KMS-11 (cell line): Measurements from ENCODE around the gene JAKMIP2.

Source experiments
- H2AFZ ChIP-seq: fragments of 200-600 bp; sonication (generic); 2 replicates; pipeline ENCODE4 v1.6.1; 2016; ENCODE audit warnings: antibody characterized with exemption, mixed run types, low read depth
- H3K27ac ChIP-seq: fragments of 200-600 bp; sonication (generic); 2 replicates; pipeline ENCODE4 v1.6.1; 2016; ENCODE audit warnings: mild to moderate bottlenecking, mixed run types
- H3K27me3 ChIP-seq: fragments of 200-600 bp; sonication (generic); 2 replicates; pipeline ENCODE4 v1.6.1; 2017; ENCODE audit warnings: mild to moderate bottlenecking, low read depth, mixed run types, moderate library complexity; ENCODE audit not compliant: insufficient read depth
- H3K36me3 ChIP-seq: fragments of 200-600 bp; sonication (generic); 2 replicates; pipeline ENCODE4 v1.6.1; 2017; ENCODE audit warnings: mild to moderate bottlenecking, mixed run types; ENCODE audit not compliant: insufficient read depth
- H3K4me1 ChIP-seq: fragments of 200-600 bp; sonication (generic); 2 replicates; pipeline ENCODE4 v1.6.1; 2016; ENCODE audit warnings: mild to moderate bottlenecking, low read depth, mixed run types; ENCODE audit not compliant: poor library complexity, severe bottlenecking
- H3K4me2 ChIP-seq: fragments of 200-600 bp; sonication (generic); 2 replicates; pipeline ENCODE4 v1.7.0; 2016; ENCODE audit warnings: mild to moderate bottlenecking, mixed run types
- H3K4me3 ChIP-seq: fragments of 200-600 bp; sonication (generic); IDR thresholded peaks from 2 replicates; pipeline ENCODE4 v1.6.1; 2017; ENCODE audit warnings: low read depth, low read length, mixed read lengths; ENCODE audit not compliant: insufficient read depth
- H3K79me2 ChIP-seq: fragments of 200-600 bp; sonication (generic); 2 replicates; pipeline ENCODE4 v1.6.1; 2016; ENCODE audit warnings: low read depth, mixed run types; ENCODE audit not compliant: insufficient read depth
- H3K9ac ChIP-seq: fragments of 200-600 bp; sonication (generic); 2 replicates; pipeline ENCODE4 v1.6.1; 2016; ENCODE audit warnings: mild to moderate bottlenecking, mixed run types
- H4K20me1 ChIP-seq: fragments of 200-600 bp; sonication (generic); 2 replicates; pipeline ENCODE4 v1.6.1; 2016; ENCODE audit warnings: mild to moderate bottlenecking, mixed run types; ENCODE audit not compliant: insufficient read depth
- TF ChIP-seq, protein P1 (sequence below): fragments of 200-600 bp; sonication (generic); conservative IDR thresholded peaks from 2 replicates; pipeline ENCODE4 v1.6.1; 2017; ENCODE audit warnings: low read depth, mild to moderate bottlenecking, antibody characterized with exemption, low read length, moderate library complexity, mixed read lengths

The JAKMIP2 gene

DNA sequence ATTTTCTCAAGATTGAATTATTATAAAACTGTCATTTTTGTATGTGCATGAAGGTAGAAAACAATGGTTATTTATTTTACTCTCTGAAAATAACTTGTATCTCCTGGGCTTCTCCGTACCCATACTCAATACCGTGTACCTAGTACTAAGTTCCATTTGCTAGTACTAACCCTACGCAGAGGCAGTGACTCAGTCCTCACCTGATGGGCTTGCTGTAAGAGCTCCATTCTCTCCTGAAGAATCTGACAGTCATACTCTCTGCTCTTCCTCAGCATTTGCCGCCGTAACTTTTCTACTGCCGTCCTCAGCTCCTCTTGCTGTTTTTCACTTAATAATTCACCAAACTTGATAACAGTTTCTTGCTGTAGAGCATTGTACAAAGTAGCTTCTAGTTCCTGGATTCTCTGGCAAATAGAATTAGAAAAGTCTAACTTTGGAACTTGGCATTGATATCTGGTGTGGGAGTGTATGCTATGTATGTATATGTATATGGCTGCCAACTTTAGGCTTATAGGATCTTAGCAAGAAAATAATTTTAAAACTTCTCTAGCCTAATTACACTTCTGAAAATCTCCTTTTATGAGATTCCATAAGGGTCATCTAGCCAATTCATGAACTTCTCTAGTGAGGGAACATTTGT, 164.7 kb downstream of the JAKMIP2 start:
- Histone ChIP-seq H2AFZ (no peak overlapping the region), H3K4me3 (no peak overlapping the region), H3K4me2 (no peak overlapping the region), H3K79me2 (no peaks in the 10 kb centered on the region), H3K36me3 (no peaks in the 10 kb centered on the region), H3K27ac (no peak overlapping the region), H3K9ac (no peak overlapping the region), H3K27me3 (no peaks in the 10 kb centered on the region), H4K20me1 (no peaks in the 10 kb centered on the region), H3K4me1 (no peaks in the 10 kb centered on the region)
- TF ChIP-seq, protein P1, sequence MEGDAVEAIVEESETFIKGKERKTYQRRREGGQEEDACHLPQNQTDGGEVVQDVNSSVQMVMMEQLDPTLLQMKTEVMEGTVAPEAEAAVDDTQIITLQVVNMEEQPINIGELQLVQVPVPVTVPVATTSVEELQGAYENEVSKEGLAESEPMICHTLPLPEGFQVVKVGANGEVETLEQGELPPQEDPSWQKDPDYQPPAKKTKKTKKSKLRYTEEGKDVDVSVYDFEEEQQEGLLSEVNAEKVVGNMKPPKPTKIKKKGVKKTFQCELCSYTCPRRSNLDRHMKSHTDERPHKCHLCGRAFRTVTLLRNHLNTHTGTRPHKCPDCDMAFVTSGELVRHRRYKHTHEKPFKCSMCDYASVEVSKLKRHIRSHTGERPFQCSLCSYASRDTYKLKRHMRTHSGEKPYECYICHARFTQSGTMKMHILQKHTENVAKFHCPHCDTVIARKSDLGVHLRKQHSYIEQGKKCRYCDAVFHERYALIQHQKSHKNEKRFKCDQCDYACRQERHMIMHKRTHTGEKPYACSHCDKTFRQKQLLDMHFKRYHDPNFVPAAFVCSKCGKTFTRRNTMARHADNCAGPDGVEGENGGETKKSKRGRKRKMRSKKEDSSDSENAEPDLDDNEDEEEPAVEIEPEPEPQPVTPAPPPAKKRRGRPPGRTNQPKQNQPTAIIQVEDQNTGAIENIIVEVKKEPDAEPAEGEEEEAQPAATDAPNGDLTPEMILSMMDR = no peak

DNA sequence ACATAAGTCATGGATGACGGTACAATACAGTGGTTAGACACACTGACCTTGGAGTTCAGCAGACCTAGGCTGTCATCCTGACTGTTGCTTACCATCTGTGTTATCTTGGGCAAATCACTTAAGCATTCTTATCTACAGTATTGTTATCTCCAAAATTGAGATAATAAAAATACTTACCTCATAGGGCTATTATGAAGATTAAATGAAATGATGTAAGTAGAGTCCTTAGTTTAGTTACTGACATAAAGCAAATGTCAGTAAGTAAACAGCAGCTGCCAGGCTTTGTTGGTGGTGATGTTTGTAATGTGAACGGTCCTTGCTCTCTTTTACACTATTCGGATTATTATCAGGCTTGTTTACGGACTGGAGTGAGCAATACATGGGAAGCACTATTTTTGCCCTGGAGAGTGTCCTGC, 165.3 kb downstream of the JAKMIP2 start:
- Histone ChIP-seq H3K79me2 (no peaks in the 10 kb centered on the region), H3K4me2 (no peak overlapping the region), H3K36me3 (no peaks in the 10 kb centered on the region), H4K20me1 (no peaks in the 10 kb centered on the region), H3K9ac (no peak overlapping the region), H3K27ac (no peak overlapping the region), H3K27me3 (no peaks in the 10 kb centered on the region), H3K4me1 (no peaks in the 10 kb centered on the region), H2AFZ (no peak overlapping the region), H3K4me3 (no peak overlapping the region)
- TF ChIP-seq, protein P1 = no peak

DNA sequence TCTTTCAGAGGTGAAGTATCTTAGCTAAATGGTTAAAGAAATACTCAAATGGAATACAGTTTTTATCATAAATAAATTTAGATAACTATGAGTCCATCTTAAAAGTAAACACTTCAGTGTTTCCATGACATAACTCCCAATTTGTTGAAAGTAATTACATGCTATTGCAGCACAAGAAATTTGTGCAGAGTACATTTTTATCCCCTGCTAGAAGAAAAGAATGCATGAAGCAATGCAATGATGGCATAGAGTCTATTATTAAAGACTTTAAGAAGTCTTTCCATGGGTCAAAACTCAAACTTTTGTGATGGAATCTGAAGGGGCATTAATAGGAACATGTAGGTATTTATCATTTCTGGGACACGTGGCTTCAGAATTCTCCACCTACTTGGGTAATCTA, 166.1 kb downstream of the JAKMIP2 start:
- no peak overlapping the region for H3K4me3 ChIP-seq
- H2AFZ ChIP-seq = no peak overlapping the region
- H3K4me2 ChIP-seq = no peak overlapping the region
- H4K20me1 ChIP-seq = no peaks in the 10 kb centered on the region
- no peaks in the 10 kb centered on the region for H3K4me1 ChIP-seq
- H3K27ac ChIP-seq = no peak overlapping the region
- TF ChIP-seq, protein P1 = no peak
- no peaks in the 10 kb centered on the region for H3K36me3 ChIP-seq
- no peaks in the 10 kb centered on the region for H3K27me3 ChIP-seq
- no peaks in the 10 kb centered on the region for H3K79me2 ChIP-seq
- no peak overlapping the region for H3K9ac ChIP-seq

DNA sequence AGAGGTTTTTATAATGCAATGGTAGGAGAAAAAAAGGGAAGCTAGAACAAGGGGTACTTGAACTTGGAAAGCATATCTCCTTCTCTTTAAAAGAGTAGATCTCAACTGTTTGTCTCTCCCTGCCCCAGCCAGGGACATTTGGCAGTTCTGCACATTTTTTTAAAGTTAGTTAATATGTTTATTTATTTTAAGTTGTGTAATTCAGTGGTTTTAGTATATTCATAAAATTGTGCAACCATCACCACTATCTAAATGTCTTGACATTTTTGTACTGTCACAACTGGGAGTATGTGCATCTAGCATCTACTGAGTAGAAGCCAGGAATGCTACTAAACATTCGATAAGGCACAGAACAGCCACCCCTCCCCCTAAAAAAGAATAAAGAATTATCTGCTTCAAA, 169.2 kb downstream of the JAKMIP2 start:
- Histone ChIP-seq H3K9ac (no peak overlapping the region), H3K4me1 (no peaks in the 10 kb centered on the region), H4K20me1 (no peaks in the 10 kb centered on the region), H3K4me3 (no peak overlapping the region), H3K4me2 (no peak overlapping the region), H3K36me3 (no peaks in the 10 kb centered on the region), H3K27ac (no peak overlapping the region), H3K27me3 (no peaks in the 10 kb centered on the region), H3K79me2 (no peaks in the 10 kb centered on the region), H2AFZ (no peak overlapping the region)
- TF ChIP-seq, protein P1 = no peak
